Measurements from ENCODE around the gene NEMP2. TPM values are rescaled to one million over a fixed set of nuclear protein-coding genes. Genes with fewer than 3 reads are reported as not detected.
"Not testable (repeated sequence)": the region's sequence is repeated elsewhere in the genome, so short reads cannot be mapped to it uniquely, and the experiment has no call there.

The NEMP2 gene
- total RNA-seq, 1 donor from 2014 or later = 3.8 TPM

DNA sequence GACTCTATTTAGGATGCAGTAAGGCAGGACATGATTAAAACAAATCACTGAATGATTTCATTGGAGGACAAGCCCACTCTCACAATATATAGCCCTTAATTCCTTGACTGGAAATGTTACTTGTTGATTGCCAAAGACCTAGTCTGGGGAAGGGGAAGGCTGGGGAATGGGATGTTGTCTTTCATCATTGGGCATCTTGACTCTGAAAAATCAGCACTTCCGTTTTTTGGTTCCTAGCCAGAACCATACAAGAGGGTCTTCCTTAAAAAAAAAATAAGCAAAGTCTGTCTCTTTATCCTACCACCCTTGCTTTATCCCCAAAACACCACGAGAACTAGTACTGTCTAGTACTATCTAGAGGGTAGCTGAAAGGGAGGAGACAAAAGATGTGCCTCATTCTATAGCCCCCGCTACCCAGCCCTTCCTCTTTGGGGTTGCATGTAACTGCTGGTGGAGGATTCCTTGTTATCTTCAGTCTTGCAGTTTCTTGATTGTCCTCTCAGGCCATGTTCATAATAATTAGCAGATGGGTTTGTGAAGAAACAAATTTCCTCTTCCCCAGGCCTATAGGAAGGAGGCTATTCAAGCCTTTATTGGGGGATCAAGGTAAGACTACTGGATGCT lies 55.8 kb downstream of the NEMP2 start:
- DNase-seq (ENCODE audit: low read depth) = no peak
- Histone ChIP-seq H3K4me3 (ENCODE audit: low read depth, low read length) (no peak overlapping the region), H3K27me3 (ENCODE audit: control insufficient read depth, insufficient read depth, low read length) (no peaks in the 10 kb centered on the region), H3K36me3 (ENCODE audit: control insufficient read depth, insufficient read depth, low read length) (no peaks in the 10 kb centered on the region)
- TF ChIP-seq, protein P1, sequence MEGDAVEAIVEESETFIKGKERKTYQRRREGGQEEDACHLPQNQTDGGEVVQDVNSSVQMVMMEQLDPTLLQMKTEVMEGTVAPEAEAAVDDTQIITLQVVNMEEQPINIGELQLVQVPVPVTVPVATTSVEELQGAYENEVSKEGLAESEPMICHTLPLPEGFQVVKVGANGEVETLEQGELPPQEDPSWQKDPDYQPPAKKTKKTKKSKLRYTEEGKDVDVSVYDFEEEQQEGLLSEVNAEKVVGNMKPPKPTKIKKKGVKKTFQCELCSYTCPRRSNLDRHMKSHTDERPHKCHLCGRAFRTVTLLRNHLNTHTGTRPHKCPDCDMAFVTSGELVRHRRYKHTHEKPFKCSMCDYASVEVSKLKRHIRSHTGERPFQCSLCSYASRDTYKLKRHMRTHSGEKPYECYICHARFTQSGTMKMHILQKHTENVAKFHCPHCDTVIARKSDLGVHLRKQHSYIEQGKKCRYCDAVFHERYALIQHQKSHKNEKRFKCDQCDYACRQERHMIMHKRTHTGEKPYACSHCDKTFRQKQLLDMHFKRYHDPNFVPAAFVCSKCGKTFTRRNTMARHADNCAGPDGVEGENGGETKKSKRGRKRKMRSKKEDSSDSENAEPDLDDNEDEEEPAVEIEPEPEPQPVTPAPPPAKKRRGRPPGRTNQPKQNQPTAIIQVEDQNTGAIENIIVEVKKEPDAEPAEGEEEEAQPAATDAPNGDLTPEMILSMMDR (IDR thresholded peaks at IDR 0.05; ENCODE audit: insufficient read depth, low read length, poor library complexity, severe bottlenecking) = no peak

DNA sequence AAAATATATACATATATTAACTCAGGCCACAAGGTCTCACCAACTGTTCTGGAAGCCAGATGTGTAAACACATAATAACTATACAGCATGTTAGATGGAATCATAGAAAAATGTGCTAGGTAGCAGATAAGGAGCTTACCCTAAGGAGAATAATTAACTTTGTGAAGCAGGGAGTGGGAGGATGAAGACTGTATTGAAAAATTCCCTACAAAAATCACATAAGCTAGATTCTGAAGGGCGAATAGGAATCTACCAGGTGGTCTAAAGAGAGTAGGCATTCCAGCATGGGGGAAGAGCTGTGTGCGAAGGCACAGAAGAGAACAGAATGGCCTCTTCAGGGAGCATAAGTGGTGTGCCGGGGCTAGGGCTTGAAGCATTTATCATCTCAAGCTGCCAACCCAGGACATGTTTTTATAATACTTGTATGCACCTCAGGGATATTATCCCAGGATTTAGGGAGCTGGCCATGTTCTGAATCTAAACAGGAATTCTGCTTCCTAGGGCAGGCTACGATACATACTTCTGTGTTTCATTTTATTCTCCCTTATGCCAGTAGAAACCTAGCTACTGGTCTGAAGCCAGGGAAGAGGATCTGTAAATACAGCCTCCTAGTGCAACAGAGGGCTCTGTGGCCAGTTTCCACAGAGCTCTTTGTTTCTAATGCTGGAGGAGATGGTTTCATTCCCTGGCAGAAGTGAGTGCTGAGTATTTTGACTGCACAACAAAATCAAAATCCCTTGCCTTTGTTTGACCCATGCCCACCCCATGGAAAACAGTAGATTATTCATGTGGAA lies 56.7 kb downstream of the NEMP2 start:
- TF ChIP-seq, protein P1 (IDR thresholded peaks at IDR 0.05; ENCODE audit: insufficient read depth, low read length, poor library complexity, severe bottlenecking) = no peak
- no peak for DNase-seq (ENCODE audit: low read depth)
- no peaks in the 10 kb centered on the region for H3K36me3 ChIP-seq (ENCODE audit: control insufficient read depth, insufficient read depth, low read length)
- no peak overlapping the region for H3K4me3 ChIP-seq (ENCODE audit: low read depth, low read length)
- H3K27me3 ChIP-seq (ENCODE audit: control insufficient read depth, insufficient read depth, low read length) = no peaks in the 10 kb centered on the region

DNA sequence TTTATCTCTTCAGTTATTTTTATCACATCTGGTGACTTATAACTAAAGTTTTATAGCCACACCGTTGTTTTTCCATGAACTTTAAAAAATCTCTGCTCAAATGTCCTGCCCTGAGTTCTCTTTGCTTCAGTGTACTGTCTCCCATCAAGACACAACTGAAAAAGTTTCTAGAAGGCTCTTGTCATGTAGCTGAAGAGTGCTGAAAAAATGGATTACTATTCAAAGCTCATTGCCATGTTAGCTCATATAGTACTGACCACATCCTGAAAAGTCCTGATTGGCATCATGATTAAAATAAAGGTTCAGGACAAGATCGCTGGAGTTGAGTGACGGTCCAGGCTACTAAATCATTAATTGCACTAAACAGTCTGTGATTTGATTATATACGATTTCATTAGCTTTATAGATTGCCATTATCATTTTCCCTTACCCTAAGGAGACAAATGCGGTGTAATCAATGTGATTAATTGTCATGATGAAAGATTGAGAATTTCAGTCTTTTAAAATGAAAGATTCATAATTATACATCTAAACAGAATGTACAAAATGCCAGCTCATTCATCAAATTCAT lies 64.2 kb downstream of the NEMP2 start:
- DNase-seq (ENCODE audit: low read depth) = no peak
- no peak overlapping the region for H3K4me3 ChIP-seq (ENCODE audit: low read depth, low read length)
- no peaks in the 10 kb centered on the region for H3K36me3 ChIP-seq (ENCODE audit: control insufficient read depth, insufficient read depth, low read length)
- H3K27me3 ChIP-seq (ENCODE audit: control insufficient read depth, insufficient read depth, low read length) = no peaks in the 10 kb centered on the region
- TF ChIP-seq, protein P1 (IDR thresholded peaks at IDR 0.05; ENCODE audit: insufficient read depth, low read length, poor library complexity, severe bottlenecking) = no peak

DNA sequence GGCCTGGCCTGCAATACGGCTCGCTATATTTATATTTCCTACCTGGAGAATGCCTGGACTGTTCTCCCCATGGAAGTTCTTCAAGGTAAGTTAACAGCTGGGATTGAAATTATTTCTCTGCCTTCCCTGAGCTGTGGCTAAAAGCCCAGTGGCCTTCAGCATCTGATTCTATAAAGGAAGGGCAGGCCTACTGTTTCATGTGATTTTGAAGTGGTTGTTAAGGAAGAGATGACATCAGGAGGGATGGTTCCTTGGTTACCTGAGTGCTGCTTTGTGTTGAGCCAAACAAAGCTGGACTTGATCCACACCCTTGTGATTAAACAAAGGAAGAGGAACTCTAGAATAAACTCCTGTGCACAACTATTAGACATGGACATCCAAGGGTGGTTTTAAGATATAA lies 64.8 kb downstream of the NEMP2 start:
- Histone ChIP-seq H3K27me3 (ENCODE audit: control insufficient read depth, insufficient read depth, low read length) (no peaks in the 10 kb centered on the region), H3K4me3 (ENCODE audit: low read depth, low read length) (no peak overlapping the region), H3K36me3 (ENCODE audit: control insufficient read depth, insufficient read depth, low read length) (no peaks in the 10 kb centered on the region)
- peak; percentile 42 for DNase-seq (ENCODE audit: low read depth)
- TF ChIP-seq, protein P1 (IDR thresholded peaks at IDR 0.05; ENCODE audit: insufficient read depth, low read length, poor library complexity, severe bottlenecking) = no peak

DNA sequence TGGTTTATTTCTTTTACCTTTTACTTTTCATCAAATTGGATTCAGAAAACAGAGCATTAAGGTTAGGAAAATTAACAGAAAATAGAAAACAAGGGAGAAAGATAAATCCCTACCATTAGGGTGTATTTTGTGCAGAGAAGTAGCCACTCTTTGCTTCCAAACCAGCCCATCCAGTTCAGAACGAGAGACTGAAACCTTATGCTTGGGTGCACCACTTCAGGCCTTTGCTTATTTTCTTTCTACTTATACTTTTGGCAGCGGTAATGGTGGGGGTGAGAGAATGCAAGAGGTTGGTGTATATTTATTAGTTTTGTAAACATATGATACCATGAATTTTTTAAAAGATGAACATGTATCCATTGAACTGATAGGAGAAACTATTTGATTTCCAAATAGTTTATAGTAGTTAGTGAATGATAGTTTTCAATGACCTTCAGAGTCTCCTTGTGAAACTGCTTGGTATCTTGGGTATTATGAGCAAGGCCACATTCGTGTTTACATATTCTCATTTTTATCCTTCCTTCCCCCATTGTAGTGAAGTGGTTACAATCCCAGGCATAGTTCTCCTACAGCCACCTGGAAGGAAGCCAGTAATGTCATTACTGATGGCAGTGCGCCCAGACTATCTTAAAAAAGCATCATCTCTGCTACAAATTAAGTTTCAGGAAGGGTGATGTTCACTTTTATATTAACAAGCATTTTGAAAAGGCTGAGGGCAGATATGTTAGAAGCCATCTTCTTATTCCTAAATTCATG lies 65.5 kb downstream of the NEMP2 start:
- H3K36me3 ChIP-seq (ENCODE audit: control insufficient read depth, insufficient read depth, low read length) = no peaks in the 10 kb centered on the region
- DNase-seq (ENCODE audit: low read depth) = peak; percentile 47
- H3K27me3 ChIP-seq (ENCODE audit: control insufficient read depth, insufficient read depth, low read length) = no peaks in the 10 kb centered on the region
- no peak overlapping the region for H3K4me3 ChIP-seq (ENCODE audit: low read depth, low read length)
- TF ChIP-seq, protein P1 (IDR thresholded peaks at IDR 0.05; ENCODE audit: insufficient read depth, low read length, poor library complexity, severe bottlenecking) = no peak

DNA sequence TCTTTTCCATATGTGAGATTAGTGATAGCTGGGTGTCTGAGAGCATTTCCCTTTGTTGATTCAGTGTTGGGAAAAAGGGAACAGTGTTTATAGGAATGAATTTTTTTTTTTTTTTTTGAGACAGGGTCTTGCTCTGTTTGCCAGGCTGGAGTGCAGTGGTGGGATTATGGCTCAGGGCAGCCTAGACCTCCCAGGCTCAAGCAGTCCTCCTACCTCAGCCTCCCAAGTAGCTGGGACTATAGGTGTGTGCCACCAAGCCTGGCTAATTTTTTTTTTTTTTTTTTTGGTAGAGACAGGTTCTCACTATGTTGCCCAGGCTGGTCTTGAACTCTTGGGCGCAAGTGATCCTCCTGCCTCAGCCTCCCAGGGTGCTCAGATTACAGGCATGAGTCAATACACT lies 66.2 kb downstream of the NEMP2 start:
- DNase-seq (ENCODE audit: low read depth); H3K36me3 ChIP-seq (ENCODE audit: control insufficient read depth, insufficient read depth, low read length); H3K4me3 ChIP-seq (ENCODE audit: low read depth, low read length); H3K27me3 ChIP-seq (ENCODE audit: control insufficient read depth, insufficient read depth, low read length): not testable (repeated sequence)

Data from kidney epithelial cell (primary cell).